AG08395 (cell line): ENCODE results near the gene LYPD8.
"Not testable (repeated sequence)": the region's sequence is repeated elsewhere in the genome, so short reads cannot be mapped to it uniquely, and the experiment has no call there.

ENCODE experiments used
- DNase-seq: peaks from one replicate; pipeline ENCODE4 v3.0.0; 2012; ENCODE audit warnings: mixed read lengths, low spot score

The LYPD8 gene

GRCh38 chr1:248755517-248755916, at the start of gene LYPD8:
Gene LYPD8, minus strand, starts transcription at chr1:248755759. Its CDS starts 4,678 bp downstream, at chr1:248751081.
- no peak for DNase-seq

GRCh38 chr1:248804771-248805681, 49.5 kb upstream of the LYPD8 start:
- DNase-seq: no peak

GRCh38 chr1:248803501-248803900, 47.9 kb upstream of the LYPD8 start:
- DNase-seq: not testable (repeated sequence)

- no peak for DNase-seq
These were observed 46.9 kb upstream of the LYPD8 start for GRCh38 chr1:248802454-248802853.

- DNase-seq: no peak
These were observed 44.9 kb upstream of the LYPD8 start for GRCh38 chr1:248800459-248800858.

- no peak for DNase-seq
These were observed 43.2 kb upstream of the LYPD8 start for GRCh38 chr1:248798791-248799190.

GRCh38 chr1:248794663-248795062, 39.1 kb upstream of the LYPD8 start:
- not testable (repeated sequence) for DNase-seq

- DNase-seq: no peak
These were observed 38.0 kb upstream of the LYPD8 start for GRCh38 chr1:248793592-248793991.

- DNase-seq: no peak
These were observed 36.8 kb upstream of the LYPD8 start for GRCh38 chr1:248792342-248792741.

- no peak for DNase-seq
These were observed 35.5 kb upstream of the LYPD8 start for GRCh38 chr1:248791010-248791409.

- no peak for DNase-seq
These were observed 34.9 kb upstream of the LYPD8 start for GRCh38 chr1:248790456-248790855.

- not testable (repeated sequence) for DNase-seq
These were observed 33.8 kb upstream of the LYPD8 start for GRCh38 chr1:248789337-248789736.

GRCh38 chr1:248788327-248788726, 32.8 kb upstream of the LYPD8 start:
- no peak for DNase-seq

GRCh38 chr1:248787430-248787829, 31.9 kb upstream of the LYPD8 start:
- DNase-seq: no peak

GRCh38 chr1:248786156-248786555, 30.6 kb upstream of the LYPD8 start:
- DNase-seq: no peak

GRCh38 chr1:248783367-248783766, 27.8 kb upstream of the LYPD8 start:
- no peak for DNase-seq

- no peak for DNase-seq
These were observed 27.0 kb upstream of the LYPD8 start for GRCh38 chr1:248782416-248783141.

GRCh38 chr1:248779350-248779749, 23.8 kb upstream of the LYPD8 start:
- DNase-seq: no peak

GRCh38 chr1:248778906-248779305, 23.3 kb upstream of the LYPD8 start:
- no peak for DNase-seq

GRCh38 chr1:248776991-248777390, 21.4 kb upstream of the LYPD8 start:
- no peak for DNase-seq

GRCh38 chr1:248775441-248775840, 19.9 kb upstream of the LYPD8 start:
- DNase-seq: no peak

- no peak for DNase-seq
These were observed 4.1 kb upstream of the LYPD8 start for GRCh38 chr1:248759644-248760043.

GRCh38 chr1:248758352-248758751, 2.8 kb upstream of the LYPD8 start:
- DNase-seq: no peak
